GM12878 (cell line): ENCODE measurements around the gene SCAMP4. TPM values are rescaled to one million over a fixed set of nuclear protein-coding genes. Genes with fewer than 3 reads are reported as not detected.

Experiments
- ATAC-seq: fragments of 200-7000 bp; cut with Tn5 transposase; 3 replicates; pipeline ENCODE4 v1.9.1; 2020; ENCODE audit warnings: mild to moderate bottlenecking, moderate library complexity
- BruUV-seq: library from RNA; stranded (reverse); fragments of 400-500 nt; replicated peaks from 2 replicates; lab custom pipeline; 2021; lab: Mats Ljungman, UMichigan
- CTCF ChIA-PET: fragments of 300-600 bp; sonication (Branson Sonifier 250); formaldehyde crosslinking; extraction: SDS; loops from one replicate; lab custom pipeline; 2021; ENCODE audit warnings: inconsistent platforms; lab: Yijun Ruan, JAX
- POLR2A ChIA-PET: fragments of 350-600 bp; formaldehyde crosslinking; extraction: SDS; loops from one replicate; lab custom pipeline; 2021; ENCODE audit warnings: inconsistent platforms; lab: Charles Lee
- RAD21 ChIA-PET: fragments of 300-600 bp; sonication (Branson Sonifier 250); formaldehyde crosslinking; loops from one replicate; lab custom pipeline; 2023; ENCODE audit warnings: antibody characterized with exemption; ENCODE audit not compliant: unreplicated experiment; lab: Charles Lee
- SMC1A ChIA-PET: fragments of 300-600 bp; sonication (Branson Sonifier 250); formaldehyde crosslinking; loops from one replicate; lab custom pipeline; 2023; ENCODE audit not compliant: unreplicated experiment, uncharacterized antibody; lab: Charles Lee
- DNase-seq: peaks from one replicate; pipeline ENCODE4 v3.0.0-alpha.2; 2011; ENCODE audit warnings: low read depth, low spot score
- FAIRE-seq: peaks from 3 replicates; lab custom pipeline; 2011; peaks lifted over from hg19 to GRCh38; lab: Jason Lieb, UNC
- H2AFZ ChIP-seq: 2 replicates; pipeline ENCODE4 v1.6.0; 2011; ENCODE audit warnings: low read depth, low read length, control low read depth; ENCODE audit not compliant: control insufficient read depth
- H3K27ac ChIP-seq: 2 replicates; pipeline ENCODE4 v1.5.1; 2011; ENCODE audit warnings: control low read depth; ENCODE audit not compliant: control insufficient read depth, insufficient read depth
- H3K27me3 ChIP-seq, 2 experiments: replicated peaks in 1 of 2; 2 replicates each; pipeline versions ENCODE4 v1.6.0 to v1.6.1; 2011; ENCODE audit warnings: low read length in 1 of 2; ENCODE audit not compliant: control insufficient read depth in 2 of 2, insufficient read depth in 2 of 2
- H3K36me3 ChIP-seq, 2 experiments: 2 replicates each; pipeline ENCODE4 v1.5.1; 2011; ENCODE audit warnings: low read length in 1 of 2; ENCODE audit not compliant: control insufficient read depth in 2 of 2, insufficient read depth in 2 of 2
- H3K4me1 ChIP-seq: 2 replicates; pipeline ENCODE4 v1.6.1; 2011; ENCODE audit warnings: mild to moderate bottlenecking, low read length, moderate library complexity, mixed read lengths; ENCODE audit not compliant: control insufficient read depth, insufficient read depth
- H3K4me2 ChIP-seq: 2 replicates; pipeline ENCODE4 v1.6.0; 2011; ENCODE audit warnings: control low read depth; ENCODE audit not compliant: control insufficient read depth, insufficient read depth
- H3K4me3 ChIP-seq: fragments of 200-600 bp; sonication (generic); 2 replicates; pipeline ENCODE4 v1.5.1; 2016
- H3K79me2 ChIP-seq: 2 replicates; pipeline ENCODE4 v1.6.0; 2011; ENCODE audit warnings: low read length; ENCODE audit not compliant: control insufficient read depth, insufficient read depth
- H3K9ac ChIP-seq: 2 replicates; pipeline ENCODE4 v1.8.0; 2011; ENCODE audit warnings: low read length, control low read depth, mixed read lengths; ENCODE audit not compliant: control insufficient read depth, insufficient read depth
- H3K9me3 ChIP-seq: replicated peaks from 3 replicates; pipeline ENCODE4 v1.5.1; 2011; ENCODE audit warnings: mild to moderate bottlenecking, low read length; ENCODE audit not compliant: control insufficient read depth, insufficient read depth
- H4K20me1 ChIP-seq: 2 replicates; pipeline ENCODE4 v1.6.0; 2011; ENCODE audit not compliant: control insufficient read depth, insufficient read depth
- BCL11A ChIP-seq: IDR thresholded peaks from 2 replicates; pipeline ENCODE4 v1.6.1; 2011; ENCODE audit warnings: low read depth, low read length
- IKZF2 ChIP-seq, 2 experiments: fragments of 450-650 bp; IDR thresholded peaks; 2 replicates each; pipeline ENCODE4 v1.6.1; 2017; ENCODE audit warnings: mild to moderate bottlenecking in 2 of 2, moderate library complexity in 2 of 2
- IRF5 ChIP-seq: fragments of 450-650 bp; IDR thresholded peaks from 2 replicates; pipeline ENCODE4 v1.6.1; 2017; ENCODE audit warnings: borderline replicate concordance
- MYC ChIP-seq: IDR thresholded peaks from 2 replicates; pipeline ENCODE4 v1.6.1; 2011; ENCODE audit warnings: mild to moderate bottlenecking, low read length, moderate library complexity, inconsistent platforms; ENCODE audit not compliant: insufficient read depth, insufficient replicate concordance, insufficient read length, severe bottlenecking
- NR2C2 ChIP-seq: IDR thresholded peaks from 2 replicates; pipeline ENCODE4 v1.6.1; 2011; ENCODE audit warnings: borderline replicate concordance, low read depth; ENCODE audit not compliant: control insufficient read depth, insufficient read length
- RAD21 ChIP-seq: IDR thresholded peaks from 2 replicates; pipeline ENCODE4 v1.6.1; 2011; ENCODE audit warnings: mild to moderate bottlenecking, low read depth, low read length, moderate library complexity; ENCODE audit not compliant: insufficient read depth
- RELB ChIP-seq: fragments of 450-650 bp; IDR thresholded peaks from 2 replicates; pipeline ENCODE4 v1.6.1; 2017; ENCODE audit warnings: low read depth, mild to moderate bottlenecking, moderate library complexity
- YBX1 ChIP-seq: fragments of 450-650 bp; IDR thresholded peaks from 2 replicates; pipeline ENCODE4 v1.6.1; 2016; ENCODE audit warnings: antibody characterized with exemption
- ZNF207 ChIP-seq: fragments of 450-650 bp; IDR thresholded peaks from 2 replicates; pipeline ENCODE4 v1.6.1; 2014; ENCODE audit warnings: antibody characterized with exemption, mild to moderate bottlenecking, borderline replicate concordance
- WGBS: methylation state at CpG from one replicate; pipeline ENCODE4 v1.1.6; 2016; ENCODE audit warnings: low lambda C conversion rate; ENCODE audit not compliant: insufficient replicate concordance, insufficient coverage; ENCODE audit errors: missing lambda C conversion rate; 5-methylcytosine and 5-hydroxymethylcytosine counted together
- in situ Hi-C: fragments of 300-500 bp; cut with MboI; formaldehyde crosslinking; loops from 9 replicates; pipeline ENCODE4 v1.14.3; 2018; ENCODE audit warnings: mixed read lengths
- intact Hi-C: fragments of 100-400 bp; cut with micrococcal nuclease; formaldehyde crosslinking; loops from one replicate; pipeline ENCODE4 v1.14.2; 2022; ENCODE audit not compliant: unreplicated experiment
- polyA plus RNA-seq, 11 experiments: library from polyadenylated mRNA; depleted of rRNA in 4 of 11; unstranded in 6 of 11; stranded (reverse) in 5 of 11; fragments of >200 nt; fragmentation: Nextera tagmentation in 4 of 11; fragmentation: Illumina TruSeq in 1 of 11; extraction: Ambion mirVana in 4 of 11; extraction: Trizol in 1 of 11; gene quantifications; 1 replicate in 1 of 11; 2 replicates in 10 of 11; pipeline versions ENCODE4 v1.2.1 to v1.2.3, GENCODE V29; 2011 to 2016; ENCODE audit warnings: inconsistent platforms in 2 of 11, missing spikeins in 2 of 11, low read depth in 1 of 11
- total RNA-seq, 4 experiments: library from RNA; depleted of rRNA in 3 of 4; stranded (reverse); fragments of >200 nt in 3 of 4; fragmentation: Illumina TruSeq in 1 of 4; extraction: Trizol in 1 of 4; gene quantifications; 2 replicates each; pipeline versions ENCODE4 v1.2.1 to v1.2.3, GENCODE V29; 2013 to 2021
- TF ChIP-seq, protein P1 (sequence below): fragments of 450-650 bp; IDR thresholded peaks from 2 replicates; pipeline ENCODE4 v1.6.1; 2018; ENCODE audit warnings: mild to moderate bottlenecking, low read depth, moderate library complexity; ENCODE audit not compliant: partially characterized antibody
- TF ChIP-seq, protein P2 (sequence below): fragments of 450-650 bp; formaldehyde crosslinking; IDR thresholded peaks from 2 replicates; pipeline ENCODE4 v1.5.0; 2022; ENCODE audit warnings: mild to moderate bottlenecking, missing genetic modification characterization
- TF ChIP-seq, protein P3 (sequence below): IDR thresholded peaks from 2 replicates; pipeline ENCODE4 v1.6.1; 2012; ENCODE audit warnings: low read depth, low read length, improper control_type of control experiment

The SCAMP4 gene
- total and polyA plus RNA-seq, 10 of the 15 experiments (the other 5 are each of a cell fraction or from before 2014, with no cell fraction given): 0.63 to 34.7 (median 12.8) TPM

- ChIA-PET RAD21 (no interaction called here), POLR2A (no interaction called here), SMC1A (no interaction called here), CTCF (no interaction called here)
- H3K4me1 ChIP-seq: peaks cover 23% of the 10 kb centered on the region
- no peaks in the 10 kb centered on the region for H4K20me1 ChIP-seq
- H3K4me2 ChIP-seq: no peak overlapping the region
- intact Hi-C loops (no loop called here), in situ Hi-C loops (no loop called here)
- 94% methylated on average over 19 of the region's 19 CpGs for WGBS
- H2AFZ ChIP-seq: no peak overlapping the region
- no TSS peak for BruUV-seq
- H3K9ac ChIP-seq: no peak overlapping the region
- H3K36me3 ChIP-seq: peaks cover 5 to 11% of the 10 kb centered on the region in 2 experiments; a peak in 3 of 4 replicates
- H3K4me3 ChIP-seq: no peak overlapping the region
- no peak for ATAC-seq
- H3K79me2 ChIP-seq: no peaks in the 10 kb centered on the region
- H3K27ac ChIP-seq: no peak overlapping the region
- H3K9me3 ChIP-seq: no peaks in the 10 kb centered on the region
- TF ChIP-seq IKZF2 (IDR thresholded peaks at IDR 0.05): no peak
- no peak for TF ChIP-seq ZNF207
- TF ChIP-seq BCL11A: no peak
- no peak for TF ChIP-seq IRF5
- no peak for TF ChIP-seq YBX1
- TF ChIP-seq NR2C2: no peak
- TF ChIP-seq MYC: no peak
- TF ChIP-seq, protein P1, sequence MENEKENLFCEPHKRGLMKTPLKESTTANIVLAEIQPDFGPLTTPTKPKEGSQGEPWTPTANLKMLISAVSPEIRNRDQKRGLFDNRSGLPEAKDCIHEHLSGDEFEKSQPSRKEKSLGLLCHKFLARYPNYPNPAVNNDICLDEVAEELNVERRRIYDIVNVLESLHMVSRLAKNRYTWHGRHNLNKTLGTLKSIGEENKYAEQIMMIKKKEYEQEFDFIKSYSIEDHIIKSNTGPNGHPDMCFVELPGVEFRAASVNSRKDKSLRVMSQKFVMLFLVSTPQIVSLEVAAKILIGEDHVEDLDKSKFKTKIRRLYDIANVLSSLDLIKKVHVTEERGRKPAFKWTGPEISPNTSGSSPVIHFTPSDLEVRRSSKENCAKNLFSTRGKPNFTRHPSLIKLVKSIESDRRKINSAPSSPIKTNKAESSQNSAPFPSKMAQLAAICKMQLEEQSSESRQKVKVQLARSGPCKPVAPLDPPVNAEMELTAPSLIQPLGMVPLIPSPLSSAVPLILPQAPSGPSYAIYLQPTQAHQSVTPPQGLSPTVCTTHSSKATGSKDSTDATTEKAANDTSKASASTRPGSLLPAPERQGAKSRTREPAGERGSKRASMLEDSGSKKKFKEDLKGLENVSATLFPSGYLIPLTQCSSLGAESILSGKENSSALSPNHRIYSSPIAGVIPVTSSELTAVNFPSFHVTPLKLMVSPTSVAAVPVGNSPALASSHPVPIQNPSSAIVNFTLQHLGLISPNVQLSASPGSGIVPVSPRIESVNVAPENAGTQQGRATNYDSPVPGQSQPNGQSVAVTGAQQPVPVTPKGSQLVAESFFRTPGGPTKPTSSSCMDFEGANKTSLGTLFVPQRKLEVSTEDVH: no peak
- no peak for TF ChIP-seq RELB
- TF ChIP-seq, protein P2, sequence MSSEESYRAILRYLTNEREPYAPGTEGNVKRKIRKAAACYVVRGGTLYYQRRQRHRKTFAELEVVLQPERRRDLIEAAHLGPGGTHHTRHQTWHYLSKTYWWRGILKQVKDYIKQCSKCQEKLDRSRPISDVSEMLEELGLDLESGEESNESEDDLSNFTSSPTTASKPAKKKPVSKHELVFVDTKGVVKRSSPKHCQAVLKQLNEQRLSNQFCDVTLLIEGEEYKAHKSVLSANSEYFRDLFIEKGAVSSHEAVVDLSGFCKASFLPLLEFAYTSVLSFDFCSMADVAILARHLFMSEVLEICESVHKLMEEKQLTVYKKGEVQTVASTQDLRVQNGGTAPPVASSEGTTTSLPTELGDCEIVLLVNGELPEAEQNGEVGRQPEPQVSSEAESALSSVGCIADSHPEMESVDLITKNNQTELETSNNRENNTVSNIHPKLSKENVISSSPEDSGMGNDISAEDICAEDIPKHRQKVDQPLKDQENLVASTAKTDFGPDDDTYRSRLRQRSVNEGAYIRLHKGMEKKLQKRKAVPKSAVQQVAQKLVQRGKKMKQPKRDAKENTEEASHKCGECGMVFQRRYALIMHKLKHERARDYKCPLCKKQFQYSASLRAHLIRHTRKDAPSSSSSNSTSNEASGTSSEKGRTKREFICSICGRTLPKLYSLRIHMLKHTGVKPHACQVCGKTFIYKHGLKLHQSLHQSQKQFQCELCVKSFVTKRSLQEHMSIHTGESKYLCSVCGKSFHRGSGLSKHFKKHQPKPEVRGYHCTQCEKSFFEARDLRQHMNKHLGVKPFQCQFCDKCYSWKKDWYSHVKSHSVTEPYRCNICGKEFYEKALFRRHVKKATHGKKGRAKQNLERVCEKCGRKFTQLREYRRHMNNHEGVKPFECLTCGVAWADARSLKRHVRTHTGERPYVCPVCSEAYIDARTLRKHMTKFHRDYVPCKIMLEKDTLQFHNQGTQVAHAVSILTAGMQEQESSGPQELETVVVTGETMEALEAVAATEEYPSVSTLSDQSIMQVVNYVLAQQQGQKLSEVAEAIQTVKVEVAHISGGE (CRISPR knock-in tag): no peak
- no peak for TF ChIP-seq RAD21
- TF ChIP-seq, protein P3, sequence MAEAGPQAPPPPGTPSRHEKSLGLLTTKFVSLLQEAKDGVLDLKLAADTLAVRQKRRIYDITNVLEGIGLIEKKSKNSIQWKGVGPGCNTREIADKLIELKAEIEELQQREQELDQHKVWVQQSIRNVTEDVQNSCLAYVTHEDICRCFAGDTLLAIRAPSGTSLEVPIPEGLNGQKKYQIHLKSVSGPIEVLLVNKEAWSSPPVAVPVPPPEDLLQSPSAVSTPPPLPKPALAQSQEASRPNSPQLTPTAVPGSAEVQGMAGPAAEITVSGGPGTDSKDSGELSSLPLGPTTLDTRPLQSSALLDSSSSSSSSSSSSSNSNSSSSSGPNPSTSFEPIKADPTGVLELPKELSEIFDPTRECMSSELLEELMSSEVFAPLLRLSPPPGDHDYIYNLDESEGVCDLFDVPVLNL: no peak
- FAIRE-seq: no peak
- no peak for DNase-seq
- H3K27me3 ChIP-seq: no peaks in the 10 kb centered on the region
These were observed 16.1 kb downstream of the SCAMP4 start for GRCh38 chr19:1921326-1921725.
